Tibial nerve (tissue), 4 donors: ENCODE measurements around the gene MYOM3. TPM values are rescaled to one million over a fixed set of nuclear protein-coding genes. Genes with fewer than 3 reads are reported as not detected.

Experiments
- DNase-seq, 2 donors: peaks; one replicate each; pipeline ENCODE4 v3.0.0-alpha.2; 2019; ENCODE audit warnings: low spot score in 2 of 2
- H3K27ac ChIP-seq, 4 donors: fragments of 200-600 bp; sonication (generic) in 3 of 4; one replicate each; pipeline ENCODE4 v1.5.1; 2017 to 2019; ENCODE audit warnings: mild to moderate bottlenecking in 1 of 4
- H3K27me3 ChIP-seq, 2 donors: fragments of 200-600 bp; sonication (generic) in 1 of 2; one replicate each; pipeline versions ENCODE4 v1.5.1 to v1.6.0; 2017 to 2019
- H3K36me3 ChIP-seq, 3 donors: fragments of 200-600 bp; sonication (generic); one replicate each; pipeline ENCODE4 v1.5.1; 2018 to 2019
- H3K4me1 ChIP-seq, 4 donors: fragments of 200-600 bp; sonication (generic) in 3 of 4; one replicate each; pipeline ENCODE4 v1.5.1; 2017 to 2019
- H3K4me3 ChIP-seq, 4 donors: fragments of 200-600 bp; sonication (generic) in 3 of 4; one replicate each; pipeline ENCODE4 v1.5.1; 2017 to 2019; ENCODE audit warnings: mild to moderate bottlenecking in 1 of 4, moderate library complexity in 1 of 4
- H3K9me3 ChIP-seq, 4 donors: fragments of 200-600 bp; sonication (generic) in 3 of 4; one replicate each; pipeline ENCODE4 v1.5.1; 2017 to 2019
- EP300 ChIP-seq, 2 donors: sonication (generic); formaldehyde crosslinking; IDR thresholded peaks; one replicate each; pipeline ENCODE4 v1.6.1; 2017; ENCODE audit warnings: antibody characterized with exemption in 2 of 2, mild to moderate bottlenecking in 1 of 2
- POLR2A ChIP-seq, 2 donors: fragments of 450-650 bp; IDR thresholded peaks; one replicate each; pipeline ENCODE4 v1.6.1; 2017; ENCODE audit warnings: antibody characterized with exemption in 2 of 2, mild to moderate bottlenecking in 2 of 2, moderate library complexity in 2 of 2
- WGBS, 2 donors: methylation state at CpG; one replicate each; pipeline ENCODE4 v1.1.5; 2018; 5-methylcytosine and 5-hydroxymethylcytosine counted together
- total RNA-seq, 4 donors: library from RNA; depleted of rRNA; stranded (reverse); fragments of >200 nt; gene quantifications; one replicate each; pipeline ENCODE4 v1.1.0, GENCODE V29; 2016
- TF ChIP-seq, protein P1 (sequence below), 5 experiments: fragments of 200-600 bp in 3 of 5; fragments of 450-650 bp in 2 of 5; sonication (generic) in 3 of 5; IDR thresholded peaks; one replicate each; pipeline ENCODE4 v1.5.1; 2016 to 2019; ENCODE audit warnings: antibody characterized with exemption in 5 of 5, mild to moderate bottlenecking in 3 of 5, moderate library complexity in 2 of 5

The MYOM3 gene
- total RNA-seq, 4 donors from 2014 or later, result 0.20 to 0.60 (median 0.22) TPM; not detected in 1

DNA sequence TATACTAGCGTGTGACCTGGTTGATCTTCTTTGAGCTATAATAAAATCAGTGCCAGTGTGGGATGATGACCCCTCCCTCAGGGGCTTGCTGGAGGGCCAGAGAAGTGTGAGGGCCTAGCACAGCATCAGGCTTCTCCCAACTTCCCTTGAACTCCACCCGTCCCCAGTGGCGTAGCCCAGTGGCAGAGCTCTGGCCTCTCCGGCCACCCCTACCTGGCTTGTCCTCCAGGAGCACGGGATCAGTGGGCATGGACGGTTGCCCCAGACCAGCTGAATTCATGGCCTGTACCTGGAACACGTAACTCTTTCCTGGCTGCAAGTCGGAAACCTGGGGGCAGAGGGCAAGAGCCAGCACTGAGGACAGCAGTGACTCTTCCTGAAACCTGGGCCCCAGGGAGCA is 36.0 kb downstream of the MYOM3 start:
- no peak overlapping the region for H3K27ac ChIP-seq
- H3K36me3 ChIP-seq, result no peaks in the 10 kb centered on the region
- no peak overlapping the region for H3K4me3 ChIP-seq
- H3K4me1 ChIP-seq, result peaks cover 0 to 4% (median 0%) of the 10 kb centered on the region in 4 donors
- TF ChIP-seq POLR2A (IDR thresholded peaks at IDR 0.05), result no peak
- TF ChIP-seq EP300 (IDR thresholded peaks at IDR 0.05), result no peak
- TF ChIP-seq, protein P1, sequence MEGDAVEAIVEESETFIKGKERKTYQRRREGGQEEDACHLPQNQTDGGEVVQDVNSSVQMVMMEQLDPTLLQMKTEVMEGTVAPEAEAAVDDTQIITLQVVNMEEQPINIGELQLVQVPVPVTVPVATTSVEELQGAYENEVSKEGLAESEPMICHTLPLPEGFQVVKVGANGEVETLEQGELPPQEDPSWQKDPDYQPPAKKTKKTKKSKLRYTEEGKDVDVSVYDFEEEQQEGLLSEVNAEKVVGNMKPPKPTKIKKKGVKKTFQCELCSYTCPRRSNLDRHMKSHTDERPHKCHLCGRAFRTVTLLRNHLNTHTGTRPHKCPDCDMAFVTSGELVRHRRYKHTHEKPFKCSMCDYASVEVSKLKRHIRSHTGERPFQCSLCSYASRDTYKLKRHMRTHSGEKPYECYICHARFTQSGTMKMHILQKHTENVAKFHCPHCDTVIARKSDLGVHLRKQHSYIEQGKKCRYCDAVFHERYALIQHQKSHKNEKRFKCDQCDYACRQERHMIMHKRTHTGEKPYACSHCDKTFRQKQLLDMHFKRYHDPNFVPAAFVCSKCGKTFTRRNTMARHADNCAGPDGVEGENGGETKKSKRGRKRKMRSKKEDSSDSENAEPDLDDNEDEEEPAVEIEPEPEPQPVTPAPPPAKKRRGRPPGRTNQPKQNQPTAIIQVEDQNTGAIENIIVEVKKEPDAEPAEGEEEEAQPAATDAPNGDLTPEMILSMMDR (IDR thresholded peaks at IDR 0.05), result no peak
- H3K27me3 ChIP-seq, result no peaks in the 10 kb centered on the region
- DNase-seq, result no peak
- 87 to 93% methylated on average over 6 to 8 of the region's 8 CpGs for WGBS, 2 donors
- H3K9me3 ChIP-seq, result no peaks in the 10 kb centered on the region

DNA sequence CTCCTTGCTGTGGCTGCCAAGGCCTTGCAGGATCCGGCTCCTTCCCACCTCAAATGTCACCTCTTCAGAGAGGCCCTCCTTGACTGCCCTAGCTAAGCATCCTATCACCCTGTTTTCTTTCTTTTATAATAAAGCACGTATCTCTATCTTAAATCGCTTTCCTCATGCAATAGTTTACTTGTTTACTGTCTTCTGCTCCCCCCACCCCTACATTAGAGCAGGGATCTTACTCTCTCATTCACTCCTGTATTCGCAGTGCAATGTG is 36.4 kb downstream of the MYOM3 start:
- Histone ChIP-seq H3K27me3 (no peaks in the 10 kb centered on the region), H3K27ac (no peak overlapping the region), H3K9me3 (no peaks in the 10 kb centered on the region), H3K36me3 (no peaks in the 10 kb centered on the region), H3K4me3 (no peak overlapping the region), H3K4me1 (peaks cover 0 to 8% (median 0%) of the 10 kb centered on the region in 4 donors)
- TF ChIP-seq POLR2A (IDR thresholded peaks at IDR 0.05) (no peak), EP300 (IDR thresholded peaks at IDR 0.05) (no peak)
- TF ChIP-seq, protein P1 (IDR thresholded peaks at IDR 0.05), result no peak
- no peak for DNase-seq
- 87 to 88% methylated on average over 4 of the region's 4 CpGs for WGBS, 2 donors

DNA sequence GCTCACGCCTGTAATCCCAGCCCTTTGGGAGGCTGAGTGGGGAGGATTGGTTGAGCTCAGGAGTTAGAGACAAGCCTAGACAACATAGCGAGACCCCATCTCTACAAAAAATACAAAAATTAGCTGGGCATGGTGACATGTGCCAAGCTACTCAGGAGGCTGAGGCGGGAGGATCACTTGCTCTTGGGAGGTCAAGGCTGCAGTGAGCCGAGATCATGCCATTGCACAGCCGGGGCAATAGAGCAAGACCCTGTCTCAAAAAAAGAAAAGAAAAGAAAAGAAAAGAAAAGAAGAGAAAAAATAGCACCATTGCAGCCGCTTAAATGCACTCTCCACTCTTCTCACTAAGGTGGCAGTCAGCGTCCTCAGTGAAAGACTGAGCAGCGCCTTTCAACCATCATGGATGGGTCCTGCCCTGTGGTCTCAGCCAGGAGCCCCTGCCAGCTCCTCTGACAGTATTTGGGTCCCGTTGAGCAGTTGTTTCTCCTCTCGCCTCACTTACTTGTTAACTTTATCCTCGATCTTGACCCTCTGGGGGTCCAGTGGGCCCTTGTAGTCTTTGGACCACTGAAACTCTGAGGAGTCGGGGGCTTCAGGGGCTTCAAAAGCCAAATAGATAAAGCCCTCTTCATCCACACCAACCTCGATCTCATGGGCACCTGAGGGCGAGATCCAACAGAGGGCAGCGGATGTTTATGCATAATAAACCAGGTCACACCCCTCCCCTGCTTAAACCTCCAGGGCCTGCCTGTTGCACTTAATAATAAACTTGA is 36.9 kb downstream of the MYOM3 start:
- no peak for DNase-seq
- no peaks in the 10 kb centered on the region for H3K36me3 ChIP-seq
- 81 to 83% methylated on average over 15 of the region's 15 CpGs for WGBS, 2 donors
- TF ChIP-seq EP300 (IDR thresholded peaks at IDR 0.05), result no peak
- no peaks in the 10 kb centered on the region for H3K9me3 ChIP-seq
- no peak overlapping the region for H3K27ac ChIP-seq
- no peaks in the 10 kb centered on the region for H3K27me3 ChIP-seq
- H3K4me3 ChIP-seq, result no peak overlapping the region
- H3K4me1 ChIP-seq, result peaks cover 0 to 8% (median 0%) of the 10 kb centered on the region in 4 donors

DNA sequence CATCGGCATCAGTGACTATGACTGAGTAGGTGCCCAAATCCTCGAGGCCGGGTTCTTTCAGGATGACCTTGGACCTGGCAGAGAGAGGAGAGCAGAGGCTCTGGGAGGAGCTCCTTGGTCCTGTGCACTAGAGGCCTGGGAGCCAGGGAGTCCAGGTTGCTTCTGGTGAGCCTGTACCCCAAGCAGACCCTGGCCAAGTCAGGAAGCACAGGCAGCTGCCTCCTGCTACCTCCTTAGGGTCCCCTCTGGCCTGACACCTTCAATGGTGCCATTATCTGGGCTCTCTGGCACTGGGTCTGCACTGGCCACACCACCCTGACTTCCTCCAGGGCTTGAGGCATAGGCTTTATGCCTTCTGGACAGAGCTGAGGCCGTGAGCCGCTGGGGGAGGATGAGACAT is 37.7 kb downstream of the MYOM3 start:
- Histone ChIP-seq H3K9me3 (no peaks in the 10 kb centered on the region), H3K27ac (no peak overlapping the region), H3K4me3 (no peak overlapping the region), H3K4me1 (peaks cover 0 to 8% (median 0%) of the 10 kb centered on the region in 4 donors), H3K36me3 (no peaks in the 10 kb centered on the region), H3K27me3 (no peaks in the 10 kb centered on the region)
- 75 to 79% methylated on average over 5 of the region's 5 CpGs for WGBS, 2 donors
- no peak for TF ChIP-seq POLR2A (IDR thresholded peaks at IDR 0.05)
- TF ChIP-seq, protein P1 (IDR thresholded peaks at IDR 0.05), result no peak
- TF ChIP-seq EP300 (IDR thresholded peaks at IDR 0.05), result no peak
- DNase-seq, result no peak

DNA sequence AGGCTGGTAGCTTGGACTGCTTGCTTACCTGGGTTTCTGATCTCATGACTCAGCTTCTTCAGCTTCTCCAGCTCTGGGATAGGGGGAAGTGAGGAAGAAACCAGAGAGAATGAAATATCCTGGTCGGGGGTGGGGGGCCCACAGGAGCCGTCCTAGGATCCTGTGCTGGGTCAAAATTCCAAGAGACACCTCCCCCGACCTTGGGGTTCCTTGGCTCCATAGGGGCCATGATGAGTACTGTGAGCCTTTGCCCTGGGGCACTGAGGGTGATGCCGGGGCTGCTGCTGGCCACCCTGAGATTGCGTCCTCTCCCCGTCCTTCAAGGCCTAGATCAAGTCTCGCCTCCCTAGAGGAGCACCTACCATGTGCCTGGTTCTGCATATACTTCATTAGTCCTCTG is 40.0 kb downstream of the MYOM3 start:
- Histone ChIP-seq H3K4me3 (no peak overlapping the region), H3K27me3 (peaks cover 0 to 4% of the 10 kb centered on the region in 2 donors), H3K9me3 (no peaks in the 10 kb centered on the region), H3K36me3 (no peaks in the 10 kb centered on the region), H3K4me1 (peaks cover 0 to 8% (median 0%) of the 10 kb centered on the region in 4 donors), H3K27ac (no peak overlapping the region)
- TF ChIP-seq POLR2A (IDR thresholded peaks at IDR 0.05) (no peak), EP300 (IDR thresholded peaks at IDR 0.05) (no peak)
- TF ChIP-seq, protein P1 (IDR thresholded peaks at IDR 0.05), result no peak
- DNase-seq, result no peak
- WGBS, 2 donors, result 93% methylated on average over 4 to 7 of the region's 7 CpGs
